Measurements from ENCODE around the gene MGAT5.

GRCh38 chr2:134248913-134249312, 5.0 kb upstream of the MGAT5 start:
- TF ChIP-seq MAX (IDR thresholded peaks at IDR 0.05) = no peak
- no peak for TF ChIP-seq CEBPB (IDR thresholded peaks at IDR 0.05)
- TF ChIP-seq TAF1 (IDR thresholded peaks at IDR 0.05; ENCODE audit: low read depth) = no peak
- no peak for TF ChIP-seq YY1 (IDR thresholded peaks at IDR 0.05; ENCODE audit: low read depth)
